ENCODE measurements around the gene SNX32. TPM values are rescaled to one million over a fixed set of nuclear protein-coding genes. Genes with fewer than 3 reads are reported as not detected.

Gene SNX32
- total and polyA plus RNA-seq, 5 experiments from 2014 or later, result 0.39 to 2.2 (median 1.5) TPM

DNA sequence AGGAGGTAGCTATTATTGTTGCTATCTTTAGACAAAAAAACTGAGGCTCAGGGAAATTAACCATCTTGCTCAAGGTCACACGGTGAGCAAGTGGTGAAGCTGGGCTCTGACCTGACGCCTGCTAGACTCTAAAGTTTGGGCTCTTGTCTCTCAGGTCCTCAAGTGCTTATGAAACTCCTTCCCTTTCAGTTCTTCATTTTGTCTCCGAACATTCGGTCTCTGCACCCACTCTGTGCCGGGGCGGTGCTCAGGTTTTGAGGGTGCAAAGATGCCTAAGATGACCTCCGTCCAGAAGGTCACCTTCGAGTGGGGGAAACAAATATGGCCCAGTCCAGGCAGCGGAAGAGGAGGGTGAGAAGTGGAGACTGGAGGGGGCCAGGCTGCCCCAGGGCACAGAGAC is 30.9 kb upstream of the SNX32 start:
- no peaks in the 10 kb centered on the region for H3K4me1 Mint-ChIP-seq
- peaks cover 8 to 36% (median 25%) of the 10 kb centered on the region in 5 donors for H3K27me3 Mint-ChIP-seq
- no peaks in the 10 kb centered on the region for H3K9me3 Mint-ChIP-seq
- DNase-seq (no peak), ATAC-seq (no peak)
- POLR2A ChIA-PET, result interaction anchor here (0.7 kb wide), 1 partner anchor 179 kb away, joined by 3 read pairs; no protein-coding TSS in a partner anchor
- peak overlapping the region in 4 of 10 donors; percentile 11 to 47 (median 30) for H3K27ac Mint-ChIP-seq
- H3K4me3 Mint-ChIP-seq, result no peak overlapping the region
- no peaks in the 10 kb centered on the region for H3K36me3 Mint-ChIP-seq

- POLR2A ChIA-PET, result no interaction called here
- no peaks in the 10 kb centered on the region for H3K4me1 Mint-ChIP-seq
- H3K36me3 Mint-ChIP-seq, result no peaks in the 10 kb centered on the region
- no peak overlapping the region for H3K4me3 Mint-ChIP-seq
- H3K27me3 Mint-ChIP-seq, result peaks cover 7 to 30% (median 19%) of the 10 kb centered on the region in 5 donors
- DNase-seq (no peak), ATAC-seq (no peak)
- H3K27ac Mint-ChIP-seq, result no peak overlapping the region
- no peaks in the 10 kb centered on the region for H3K9me3 Mint-ChIP-seq
These were observed 29.8 kb upstream of the SNX32 start for GRCh38 chr11:65803797-65804492.

- POLR2A ChIA-PET, result interaction anchor here (0.7 kb wide), 3 partner anchors 19 to 130 kb away, joined by 4 to 5 read pairs (median 5); no protein-coding TSS in a partner anchor
These were observed 26.8 kb upstream of the SNX32 start for GRCh38 chr11:65806979-65807378.

DNA sequence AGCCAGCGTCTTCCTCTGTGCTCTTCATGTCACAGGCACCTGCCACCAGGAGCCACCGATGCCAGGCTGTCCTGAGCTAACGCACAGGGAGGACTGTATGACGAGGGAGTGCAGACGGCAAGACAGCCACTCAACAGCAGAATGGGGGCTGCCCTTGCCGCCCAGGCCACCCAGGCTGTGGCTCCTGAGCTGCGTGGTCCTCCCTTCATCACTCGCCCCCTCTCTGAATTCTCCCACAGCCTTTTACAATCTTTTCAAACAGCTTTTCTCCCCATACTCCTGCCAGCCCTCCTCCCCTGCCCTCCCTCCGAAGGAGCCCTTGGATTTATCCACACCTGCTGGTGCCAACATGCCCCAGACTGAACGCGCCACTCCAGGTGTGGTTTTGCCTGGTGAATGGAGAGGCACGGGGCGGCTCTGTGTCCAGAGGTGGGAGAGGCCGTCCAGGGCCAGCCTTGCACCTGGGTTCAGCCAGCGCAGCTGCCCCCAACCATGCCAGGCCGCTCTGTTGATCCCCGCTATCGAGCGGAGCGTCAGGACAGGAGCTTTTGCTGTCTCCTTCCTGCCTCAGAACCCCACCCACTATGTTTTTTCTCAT is 24.9 kb upstream of the SNX32 start:
- H3K27ac Mint-ChIP-seq, result no peak overlapping the region

More at GRCh38 chr11:65806979-65807378, 26.8 kb upstream of the SNX32 start:
- no peaks in the 10 kb centered on the region for H3K9me3 Mint-ChIP-seq
- H3K36me3 Mint-ChIP-seq, result no peaks in the 10 kb centered on the region
- H3K4me1 Mint-ChIP-seq, result peaks cover 0 to 7% (median 0%) of the 10 kb centered on the region in 4 donors
- no peak for ATAC-seq
- H3K4me3 Mint-ChIP-seq, result no peak overlapping the region
- H3K27me3 Mint-ChIP-seq, result peaks cover 7 to 21% (median 10%) of the 10 kb centered on the region in 5 donors
- H3K27ac Mint-ChIP-seq, result no peak overlapping the region
- DNase-seq, result no peak

DNA sequence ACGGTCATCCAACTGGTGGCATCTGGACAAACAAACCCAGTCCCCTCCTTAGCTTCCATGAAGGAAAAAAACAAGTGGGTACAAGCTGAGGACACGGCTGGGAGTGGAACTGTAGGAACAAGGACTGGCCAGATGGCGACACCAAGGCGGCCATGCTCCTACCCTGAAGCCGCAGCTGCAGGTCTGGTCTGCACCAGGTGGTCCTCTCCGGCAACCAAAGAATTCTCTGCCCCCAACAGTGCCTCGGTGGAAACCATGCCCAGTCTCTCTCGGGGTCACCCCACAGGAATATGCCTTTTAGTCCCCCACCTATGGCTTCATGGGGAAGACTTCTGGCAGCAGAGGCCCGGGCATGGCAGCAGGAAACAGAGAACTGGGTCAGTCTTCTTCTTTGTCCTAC is 24.3 kb upstream of the SNX32 start:
- Mint-ChIP-seq H3K27ac (no peak overlapping the region), H3K4me3 (no peak overlapping the region), H3K9me3 (no peaks in the 10 kb centered on the region), H3K36me3 (no peaks in the 10 kb centered on the region), H3K27me3 (peaks cover 0 to 2% (median 2%) of the 10 kb centered on the region in 5 donors), H3K4me1 (peaks cover 0 to 7% (median under 1%) of the 10 kb centered on the region in 4 donors)
- POLR2A ChIA-PET, result no interaction called here
- DNase-seq, result no peak
- no peak for ATAC-seq

More for the DNA sequence above, 24.9 kb upstream of the SNX32 start:
- Mint-ChIP-seq H3K4me1 (peaks cover 0 to 7% (median under 1%) of the 10 kb centered on the region in 4 donors), H3K9me3 (no peaks in the 10 kb centered on the region), H3K36me3 (no peaks in the 10 kb centered on the region), H3K4me3 (no peak overlapping the region), H3K27me3 (peaks cover 0 to 8% (median 3%) of the 10 kb centered on the region in 5 donors)
- ATAC-seq (no peak), DNase-seq (no peak)
- POLR2A ChIA-PET, result no interaction called here

DNA sequence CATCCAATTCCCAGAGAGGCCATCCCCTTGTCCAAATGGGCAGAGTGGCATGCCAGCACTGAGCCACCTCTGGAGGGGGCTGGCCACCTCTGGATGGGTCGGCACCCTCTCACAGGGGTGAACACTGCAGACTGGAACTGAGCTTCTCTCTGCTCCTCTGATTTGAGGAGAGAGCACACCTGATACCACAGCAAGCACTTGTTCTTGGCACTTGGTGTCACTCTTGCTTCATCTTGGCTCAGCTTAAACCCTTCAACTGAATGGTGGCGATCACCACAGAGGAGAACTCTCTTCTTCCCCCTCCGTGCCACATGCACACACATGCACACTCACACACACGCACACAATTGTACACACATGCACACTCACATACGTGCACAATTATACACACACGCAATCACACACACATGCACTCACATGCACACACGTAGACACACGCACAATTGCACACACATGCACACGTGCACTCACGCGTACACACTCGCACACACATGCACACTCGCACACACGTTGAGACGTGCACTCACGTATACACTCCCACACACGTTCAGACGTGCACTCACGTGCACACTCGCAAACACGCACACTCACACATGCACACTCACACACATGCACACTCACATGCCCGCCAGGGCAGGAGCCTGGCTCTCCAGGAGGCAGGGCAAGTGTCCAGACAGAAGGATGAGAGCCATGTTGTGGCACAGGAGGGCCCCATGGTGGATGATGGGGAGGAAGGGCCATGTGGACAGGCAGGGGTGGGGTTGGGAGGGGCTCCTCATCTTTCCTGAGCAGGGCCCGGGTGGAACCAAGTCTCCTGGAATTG is 23.5 kb upstream of the SNX32 start:
- peak; percentile 91 to 95 for ATAC-seq
- Mint-ChIP-seq H3K27me3 (peaks cover 0 to 2% (median 0%) of the 10 kb centered on the region in 5 donors), H3K4me3 (no peak overlapping the region), H3K36me3 (no peaks in the 10 kb centered on the region), H3K9me3 (no peaks in the 10 kb centered on the region), H3K4me1 (peaks cover 0 to 7% (median under 1%) of the 10 kb centered on the region in 4 donors), H3K27ac (peak overlapping the region in 1 of 10 donors; percentile 33)
- POLR2A ChIA-PET, result no interaction called here
- peak in 3 of 10 donors; percentile 14 to 38 (median 24) for DNase-seq

GRCh38 chr11:65811764-65812475 is 21.8 kb upstream of the SNX32 start:
- Mint-ChIP-seq H3K27ac (no peak overlapping the region), H3K4me3 (no peak overlapping the region), H3K9me3 (no peaks in the 10 kb centered on the region), H3K27me3 (peaks cover 0 to 2% (median 0%) of the 10 kb centered on the region in 5 donors), H3K36me3 (peaks cover 0 to 4% (median 0%) of the 10 kb centered on the region in 3 donors), H3K4me1 (peaks cover 3 to 13% (median 5%) of the 10 kb centered on the region in 4 donors)
- POLR2A ChIA-PET, result interaction anchor here (0.7 kb wide), 2 partner anchors 15 to 900 kb away, joined by 3 to 4 read pairs; no protein-coding TSS in a partner anchor
- ATAC-seq (no peak), DNase-seq (no peak)

DNA sequence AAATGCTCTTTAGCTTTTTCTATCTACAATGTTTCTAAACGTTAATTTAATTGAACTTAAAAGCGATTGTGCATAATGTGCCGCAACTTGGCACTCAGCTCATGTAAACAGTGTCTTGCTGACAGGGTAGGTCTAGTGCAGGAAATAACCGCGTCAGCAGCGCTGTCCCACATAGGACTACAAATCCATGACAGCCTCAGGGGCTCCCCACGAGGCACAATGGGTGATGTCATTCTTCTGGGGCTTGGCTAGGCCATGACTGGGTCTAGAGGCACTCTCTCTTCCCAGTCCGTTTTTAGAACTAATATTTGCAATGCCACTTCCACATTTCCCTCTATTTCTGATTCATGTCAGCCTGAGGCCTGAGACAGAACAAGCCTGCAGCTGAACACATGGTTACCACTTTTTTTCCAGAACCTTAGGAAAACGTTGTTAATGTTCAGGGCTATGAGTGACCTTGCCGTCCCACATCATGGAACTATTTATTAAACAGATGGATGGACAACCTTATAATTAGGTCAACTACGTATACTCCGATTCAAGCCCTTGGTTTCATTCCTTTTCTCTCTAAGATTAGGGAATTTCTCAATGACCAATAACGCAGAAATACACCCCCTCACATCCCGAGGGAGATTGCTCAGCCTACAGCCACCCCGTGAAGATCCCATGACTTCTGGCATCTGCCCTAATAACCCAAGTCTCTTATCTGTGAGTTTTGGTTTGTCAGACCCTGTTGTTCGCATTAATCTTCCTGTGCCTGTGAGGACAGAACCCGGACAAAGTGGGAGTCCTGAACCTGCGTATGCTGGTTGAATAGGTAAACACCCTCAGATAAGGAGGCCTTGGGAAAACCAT is 19.4 kb upstream of the SNX32 start:
- no peaks in the 10 kb centered on the region for H3K9me3 Mint-ChIP-seq
- ATAC-seq (no peak), DNase-seq (no peak)
- H3K4me3 Mint-ChIP-seq, result no peak overlapping the region
- peaks cover 0 to 4% (median 0%) of the 10 kb centered on the region in 3 donors for H3K36me3 Mint-ChIP-seq
- POLR2A ChIA-PET, result interaction anchor here (0.5 kb wide), 1 partner anchor 34 kb away, joined by 3 read pairs; no protein-coding TSS in a partner anchor
- no peaks in the 10 kb centered on the region for H3K27me3 Mint-ChIP-seq
- peak overlapping the region in 2 of 10 donors; percentile 55 for H3K27ac Mint-ChIP-seq
- H3K4me1 Mint-ChIP-seq, result peaks cover 6 to 23% (median 14%) of the 10 kb centered on the region in 4 donors

DNA sequence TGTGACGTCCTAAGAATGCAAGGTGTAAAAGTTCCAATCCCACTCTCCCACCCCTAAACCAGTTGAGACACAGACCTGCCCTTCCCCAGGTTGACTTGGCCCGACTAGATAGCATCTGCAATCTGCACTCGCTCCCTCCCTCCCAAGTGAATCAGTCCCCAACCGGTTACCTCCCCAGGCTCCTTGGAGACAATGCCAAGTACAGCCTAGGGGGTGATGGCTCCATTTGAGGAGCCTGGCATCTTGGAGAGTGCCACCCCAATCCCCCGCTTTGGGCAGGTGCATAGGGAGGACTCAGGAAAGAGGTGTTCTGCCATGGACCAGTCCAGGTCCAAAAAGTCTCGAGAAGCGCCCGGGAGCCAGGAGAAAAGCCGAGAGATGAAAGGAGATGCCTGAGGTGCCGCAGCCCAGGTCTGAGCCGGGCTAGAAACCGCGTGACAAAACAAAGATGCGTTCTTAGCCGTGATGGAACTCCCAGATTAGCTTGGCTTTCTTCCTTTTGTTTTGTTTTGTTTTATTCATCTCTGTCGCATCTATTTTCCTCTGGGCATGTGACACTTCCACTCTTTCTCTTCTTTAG is 18.7 kb upstream of the SNX32 start:
- POLR2A ChIA-PET, result no interaction called here
- H3K27ac Mint-ChIP-seq, result peak overlapping the region in 2 of 10 donors; percentile 4 to 50
- peaks cover 6 to 23% (median 14%) of the 10 kb centered on the region in 4 donors for H3K4me1 Mint-ChIP-seq
- no peaks in the 10 kb centered on the region for H3K9me3 Mint-ChIP-seq
- H3K4me3 Mint-ChIP-seq, result peak overlapping the region in 1 of 10 donors; percentile 20
- DNase-seq (no peak), ATAC-seq (no peak)
- H3K27me3 Mint-ChIP-seq, result no peaks in the 10 kb centered on the region
- H3K36me3 Mint-ChIP-seq, result peaks cover 0 to 4% (median 0%) of the 10 kb centered on the region in 3 donors

DNA sequence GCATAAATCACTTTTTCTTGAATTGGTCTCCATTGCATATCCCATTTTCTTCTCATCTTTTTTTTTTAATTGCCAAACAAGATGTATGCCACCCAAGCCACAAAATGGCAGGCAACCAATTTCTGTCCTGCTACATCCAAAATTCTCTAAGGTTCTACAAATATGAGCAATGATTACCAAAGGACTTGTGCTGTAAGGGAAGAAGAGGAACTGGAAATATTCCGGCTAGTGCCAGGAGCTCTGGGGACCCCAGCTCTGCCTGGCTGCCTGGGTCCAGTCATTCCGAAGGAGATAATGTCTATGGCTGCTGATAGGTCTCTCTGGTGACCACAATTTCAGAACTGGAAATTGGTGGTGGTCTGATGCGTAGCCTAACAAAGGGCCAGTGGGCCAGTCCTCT is 17.1 kb upstream of the SNX32 start:
- Mint-ChIP-seq H3K4me1 (peaks cover 6 to 16% (median 14%) of the 10 kb centered on the region in 4 donors), H3K27ac (peak overlapping the region in 4 of 10 donors; percentile 19 to 48 (median 30)), H3K27me3 (no peaks in the 10 kb centered on the region), H3K36me3 (peaks cover 0 to 4% (median 0%) of the 10 kb centered on the region in 3 donors), H3K9me3 (no peaks in the 10 kb centered on the region), H3K4me3 (peak overlapping the region in 8 of 10 donors; percentile 15 to 86 (median 82))
- ATAC-seq (no peak), DNase-seq (no peak)
- POLR2A ChIA-PET, result interaction anchor here (1.3 to 3.4 kb wide), 3 partner anchors 37 to 112 kb away, joined by 3 to 24 read pairs (median 8); partner anchors contain the start of genes AP5B1 and CFL1
